HG02884 (cell line): ENCODE measurements around the gene ETS1.

ENCODE experiments used
- ATAC-seq: cut with Tn5 transposase; IDR thresholded peaks from one replicate; pipeline ENCODE4 v1.9.1; 2021; ENCODE audit warnings: mild to moderate bottlenecking, moderate library complexity; ENCODE audit not compliant: unreplicated experiment

Gene ETS1

GRCh38 chr11:128548649-128549255, 38.6 kb downstream of the ETS1 start:
- no peak for ATAC-seq

DNA sequence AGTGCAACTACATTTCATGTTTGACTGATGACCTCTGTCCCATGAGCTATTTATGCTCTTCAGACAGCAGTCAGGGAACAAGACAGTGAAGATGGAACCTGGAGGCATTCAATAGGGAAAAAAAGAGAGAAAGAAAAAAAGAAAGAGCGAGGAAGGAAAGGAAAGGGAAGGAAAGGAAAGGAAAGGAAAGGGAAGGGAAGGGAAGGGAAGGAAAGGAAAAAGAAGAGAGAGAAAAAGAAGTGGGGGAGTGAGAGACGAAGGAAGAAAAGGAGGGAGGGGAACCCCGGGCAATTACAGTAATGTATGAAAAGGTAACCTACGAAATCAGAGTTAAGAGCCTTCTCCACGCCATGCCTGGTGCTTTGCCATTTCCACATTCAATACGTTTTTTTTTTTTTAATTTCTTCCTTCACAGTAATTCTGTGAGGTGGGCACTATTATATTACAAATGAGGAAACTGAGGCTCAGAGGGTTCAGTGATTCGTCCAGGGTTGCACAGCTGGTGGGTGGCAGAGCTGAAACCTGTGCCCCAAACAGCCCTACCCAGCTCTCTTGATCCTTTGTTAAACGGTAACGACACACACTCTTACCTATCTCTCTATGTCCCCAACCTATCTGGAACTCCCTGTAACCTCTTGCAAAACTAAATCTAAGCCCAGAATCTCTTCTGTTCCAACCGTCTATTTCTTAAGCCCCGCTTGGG, 39.3 kb downstream of the ETS1 start:
- no peak for ATAC-seq

DNA sequence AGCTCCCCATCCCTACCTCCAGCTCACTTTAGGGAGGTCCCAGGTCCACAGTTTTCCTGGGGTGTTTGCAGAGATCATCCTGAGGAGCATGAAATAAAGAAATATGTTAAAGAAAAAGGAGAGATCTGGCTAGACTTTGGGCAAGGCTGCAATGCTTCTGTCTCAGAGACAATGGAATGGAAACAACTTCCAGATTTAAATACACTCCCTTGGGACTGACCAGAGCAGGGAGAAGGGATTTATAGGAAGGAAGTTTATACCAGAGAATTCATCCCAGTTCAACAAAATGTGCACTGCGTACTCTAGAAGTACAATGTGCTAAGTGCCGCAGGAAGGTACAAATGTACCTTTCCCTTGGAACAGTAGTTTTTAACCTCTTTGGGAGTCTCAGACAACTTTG, 40.4 kb downstream of the ETS1 start:
- ATAC-seq, result no peak

DNA sequence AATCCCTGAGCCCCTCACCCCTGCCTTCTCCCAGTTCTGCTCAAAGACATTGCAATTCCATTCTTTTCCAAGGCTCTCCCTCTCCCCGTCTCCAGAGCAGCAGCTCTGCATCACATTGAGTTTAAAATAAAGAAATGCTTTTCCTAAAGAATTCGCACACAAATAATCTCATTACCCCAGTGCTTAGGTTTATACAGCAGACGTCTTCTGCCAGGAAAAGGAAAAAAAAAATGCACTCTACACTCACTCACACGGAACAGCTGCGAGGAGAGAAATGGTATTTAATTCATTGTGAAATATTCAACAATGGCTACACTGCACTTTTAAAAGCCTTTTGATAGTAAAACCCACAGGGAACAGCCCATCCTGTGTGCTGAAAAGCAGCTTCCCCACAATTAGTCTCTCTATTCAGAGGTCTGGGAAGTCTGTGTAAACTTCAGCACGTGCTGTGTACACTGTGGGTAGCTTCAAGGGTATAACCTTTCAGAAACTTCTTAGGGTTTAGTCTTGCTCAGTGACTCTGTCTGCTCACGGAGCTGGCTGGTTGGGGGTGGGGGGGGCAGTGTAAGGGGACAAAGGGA, 42.8 kb downstream of the ETS1 start:
- ATAC-seq, result no peak

DNA sequence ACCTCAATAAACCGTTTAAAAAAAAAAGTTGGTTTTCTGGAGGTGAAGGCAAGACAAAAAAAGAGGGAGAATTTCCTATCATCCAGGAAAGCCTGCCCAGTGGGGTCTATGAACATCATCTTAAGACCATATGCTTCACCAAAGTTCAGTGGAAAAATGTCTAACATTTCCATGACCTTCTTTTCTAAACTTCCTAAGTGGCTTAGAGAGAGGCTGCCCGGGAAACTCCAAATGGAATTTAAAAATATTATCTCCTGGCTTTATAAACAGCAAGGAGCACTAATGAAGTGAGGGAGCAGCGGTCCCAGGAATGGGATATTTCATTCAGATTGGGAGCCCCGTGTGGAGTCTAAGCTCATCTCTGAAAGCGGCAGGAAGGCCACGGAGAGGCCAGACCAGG, 46.9 kb downstream of the ETS1 start:
- no peak for ATAC-seq

GRCh38 chr11:128536506-128536905, 50.9 kb downstream of the ETS1 start:
- no peak for ATAC-seq

DNA sequence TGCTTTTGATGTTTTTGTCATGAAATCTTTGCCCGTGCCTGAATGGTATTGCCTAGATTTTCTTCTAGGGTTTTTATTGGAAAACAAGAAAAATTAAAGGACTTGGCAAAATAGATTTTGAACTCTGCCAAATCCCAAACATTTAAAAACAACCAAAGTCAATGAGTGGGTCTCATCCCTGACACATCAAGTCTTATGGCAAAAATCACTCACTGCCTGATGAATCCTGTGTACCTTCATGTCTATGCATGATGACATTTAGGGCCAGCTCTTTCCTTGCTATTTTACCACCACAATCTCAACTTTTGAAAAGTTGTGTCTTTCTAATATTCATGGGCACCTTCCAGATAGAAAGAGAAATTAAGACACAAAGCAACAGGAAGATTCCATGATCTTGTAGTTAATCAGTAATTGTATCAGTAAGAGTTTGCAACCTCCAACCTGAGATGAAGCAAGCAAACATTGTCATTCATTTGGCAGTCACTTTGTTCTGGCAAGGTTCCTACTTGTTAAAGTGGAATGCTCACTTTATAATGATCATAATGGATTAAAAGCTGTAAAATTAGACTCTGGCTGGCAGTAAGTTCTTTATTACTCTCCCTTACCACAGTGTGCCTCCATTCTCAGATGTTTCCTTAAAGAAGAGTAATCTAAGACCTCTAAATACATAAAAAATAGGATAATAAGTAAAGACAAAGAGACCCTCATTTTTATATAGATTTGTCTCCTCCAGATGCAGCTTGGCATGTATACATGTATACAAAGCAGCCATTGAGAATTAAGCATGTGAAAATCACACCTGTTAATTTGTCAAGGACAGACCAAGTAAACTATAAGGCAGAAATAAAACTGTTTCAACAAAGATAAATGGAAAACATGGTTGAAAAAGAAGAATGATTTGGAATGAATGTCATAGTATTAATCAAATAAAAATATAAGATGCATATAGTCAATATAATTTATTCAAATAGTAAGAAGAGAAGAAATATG, 51.6 kb downstream of the ETS1 start:
- no peak for ATAC-seq

- ATAC-seq, result no peak
These were observed 53.9 kb downstream of the ETS1 start for GRCh38 chr11:128533472-128533871.

DNA sequence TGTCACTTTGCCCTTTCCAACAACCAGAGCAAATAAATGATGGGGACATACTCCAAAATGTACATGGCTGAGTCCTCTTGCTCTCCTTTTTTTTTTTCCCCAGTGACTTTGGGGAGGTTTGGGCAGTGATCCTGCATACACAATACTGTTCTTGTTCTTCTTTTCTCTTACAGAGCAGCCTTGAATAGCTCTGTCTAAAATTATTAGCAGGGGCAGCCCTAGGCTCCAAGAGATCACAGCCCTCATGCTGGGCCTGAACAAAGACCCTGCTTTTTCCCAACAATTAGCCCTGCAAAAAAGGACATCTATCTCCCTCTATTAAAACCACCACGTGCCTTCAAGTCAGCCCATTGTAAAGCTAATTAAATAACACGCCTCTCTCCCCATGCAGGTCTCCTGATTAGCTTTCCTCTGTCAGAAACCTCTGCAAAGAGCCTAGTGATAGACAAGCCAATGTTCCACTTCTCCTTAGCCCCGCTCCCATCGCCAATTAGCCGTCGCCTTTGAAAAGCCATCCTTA, 54.7 kb downstream of the ETS1 start:
- ATAC-seq, result no peak

GRCh38 chr11:128532016-128532571, 55.3 kb downstream of the ETS1 start:
- ATAC-seq, result no peak

DNA sequence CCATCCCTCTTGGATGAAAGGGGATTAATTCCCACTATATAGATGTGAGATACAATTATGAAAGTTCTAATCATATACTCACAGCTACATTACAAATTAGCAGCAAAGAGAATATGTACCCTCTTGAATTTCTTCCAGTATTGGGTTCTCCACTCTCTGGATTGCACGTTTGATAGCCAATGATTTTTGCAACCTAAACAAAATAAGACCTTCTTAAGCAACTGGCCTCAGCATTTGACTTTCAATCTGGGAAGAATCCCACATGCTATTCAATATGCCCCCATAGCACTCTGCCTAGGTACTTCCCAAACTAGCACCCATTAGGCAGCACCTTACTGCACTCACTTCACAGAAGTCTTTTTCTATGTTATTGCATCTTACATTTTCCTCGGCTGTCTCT, 55.8 kb downstream of the ETS1 start:
- ATAC-seq, result no peak

GRCh38 chr11:128530118-128531074, 57.0 kb downstream of the ETS1 start:
- ATAC-seq, result no peak

DNA sequence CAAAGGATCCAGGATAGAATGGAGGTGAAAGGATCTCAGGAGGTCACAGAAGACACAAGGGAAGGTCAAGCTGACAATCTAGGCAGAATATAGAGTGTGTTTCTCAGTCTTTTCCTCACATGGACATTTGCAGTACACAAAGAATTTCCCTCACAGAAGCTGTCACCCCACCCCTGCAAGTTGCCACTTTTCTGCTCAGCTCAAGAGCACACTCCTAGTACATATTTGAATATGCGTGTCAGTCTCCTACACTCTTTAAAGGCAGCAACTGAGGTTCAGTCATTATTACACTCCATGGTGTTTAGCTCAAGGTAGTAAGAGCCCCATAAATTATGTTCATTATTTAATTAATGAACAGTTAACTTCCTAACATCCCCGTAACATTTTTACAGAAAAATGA, 59.1 kb downstream of the ETS1 start:
- no peak for ATAC-seq

DNA sequence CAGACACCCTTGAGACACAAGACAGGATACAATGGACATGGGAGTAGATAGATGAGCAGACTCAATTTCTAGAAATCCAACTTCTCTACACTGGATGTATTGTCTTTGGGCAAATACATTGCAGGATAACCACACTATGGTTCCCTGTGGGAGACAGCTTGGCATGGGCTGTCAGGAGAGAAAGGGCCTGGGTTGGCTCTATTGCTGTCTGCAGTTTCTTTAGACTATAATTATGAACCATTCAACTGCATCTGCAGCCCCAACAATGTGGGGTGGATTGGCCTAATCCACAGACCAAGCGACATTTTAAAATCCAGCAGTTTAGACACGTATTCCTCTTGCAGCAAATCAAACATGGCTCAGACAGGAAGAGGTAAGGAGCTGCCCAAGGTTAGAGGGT, 60.3 kb downstream of the ETS1 start:
- ATAC-seq, result no peak

- no peak for ATAC-seq
These were observed 61.7 kb downstream of the ETS1 start for GRCh38 chr11:128525411-128526243.

GRCh38 chr11:128524172-128524571, 63.2 kb downstream of the ETS1 start:
- no peak for ATAC-seq

- ATAC-seq, result no peak
These were observed 63.7 kb downstream of the ETS1 start for GRCh38 chr11:128523641-128524040.

DNA sequence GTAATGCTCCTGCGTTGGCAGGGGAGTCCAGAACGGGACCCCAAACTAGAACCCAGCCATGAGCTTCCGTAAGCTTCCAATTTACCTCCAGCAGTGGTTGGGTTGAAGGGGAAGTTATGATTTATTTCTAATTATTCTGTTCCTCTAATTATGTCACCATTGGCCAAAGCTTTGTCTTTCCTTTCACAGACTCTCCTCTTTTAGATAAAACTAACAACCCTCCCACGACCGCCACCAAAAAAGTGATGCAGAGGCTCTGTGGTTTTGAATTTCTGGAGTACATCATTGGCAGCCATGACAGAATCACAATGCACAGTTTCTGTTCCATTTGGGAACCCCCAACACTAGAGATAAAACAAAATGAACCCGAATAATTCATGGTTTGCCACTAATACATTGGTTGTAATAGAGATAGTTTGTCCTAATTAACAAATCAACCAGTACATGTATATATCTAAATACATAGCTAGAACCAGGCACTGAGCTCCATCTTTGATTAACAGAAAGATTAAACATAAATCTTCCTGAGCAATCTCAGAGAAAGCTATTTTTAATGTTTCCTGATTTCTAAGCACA, 64.3 kb downstream of the ETS1 start:
- peak; percentile 5 for ATAC-seq
